HPDE6-E6E7 (cell line): ENCODE data around the gene SLC1A7.

Experiments
- DNase-seq: peaks from one replicate; pipeline ENCODE4 v3.0.0; 2011; ENCODE audit warnings: missing footprints; ENCODE audit errors: extremely low spot score

SLC1A7 gene

DNA sequence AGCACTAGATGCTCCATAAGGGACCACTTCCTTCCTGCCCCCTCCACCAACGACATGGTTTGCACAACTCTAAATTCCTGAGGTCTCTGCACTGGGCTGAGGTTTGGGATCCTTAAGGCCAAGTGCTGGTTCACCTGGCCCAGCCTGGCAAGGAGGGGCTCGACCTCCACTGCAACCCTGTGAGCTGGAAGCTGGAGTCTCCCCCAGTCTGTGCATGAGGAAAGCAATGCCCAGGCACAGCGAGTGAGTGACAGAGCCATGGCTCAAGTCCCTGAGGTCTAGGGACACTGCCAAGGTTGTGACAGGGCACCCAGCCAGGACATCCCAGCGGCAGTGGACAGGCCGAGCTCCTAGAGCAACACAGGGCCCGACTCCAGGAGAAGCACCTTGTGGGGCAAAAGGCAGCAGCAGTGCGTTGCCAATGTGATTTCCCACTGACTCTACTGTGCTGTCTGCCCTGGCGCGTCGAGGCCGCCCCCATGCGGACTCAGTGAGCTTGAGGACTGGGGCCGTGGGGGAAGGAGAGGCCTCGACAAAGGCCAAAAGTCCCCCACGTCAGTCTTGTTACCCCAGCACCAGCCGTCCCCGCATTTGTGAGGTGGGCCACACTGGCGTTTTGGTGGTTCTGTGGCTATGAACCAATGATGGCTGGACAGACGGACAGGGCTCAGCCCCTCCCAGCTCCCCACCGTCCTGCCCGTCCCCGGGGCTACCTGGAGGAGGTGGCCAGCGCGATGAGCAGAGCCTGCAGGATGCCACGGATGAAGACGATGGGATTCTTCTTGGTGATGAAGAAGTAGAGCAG is 50.4 kb downstream of the SLC1A7 start:
- no peak for DNase-seq

DNA sequence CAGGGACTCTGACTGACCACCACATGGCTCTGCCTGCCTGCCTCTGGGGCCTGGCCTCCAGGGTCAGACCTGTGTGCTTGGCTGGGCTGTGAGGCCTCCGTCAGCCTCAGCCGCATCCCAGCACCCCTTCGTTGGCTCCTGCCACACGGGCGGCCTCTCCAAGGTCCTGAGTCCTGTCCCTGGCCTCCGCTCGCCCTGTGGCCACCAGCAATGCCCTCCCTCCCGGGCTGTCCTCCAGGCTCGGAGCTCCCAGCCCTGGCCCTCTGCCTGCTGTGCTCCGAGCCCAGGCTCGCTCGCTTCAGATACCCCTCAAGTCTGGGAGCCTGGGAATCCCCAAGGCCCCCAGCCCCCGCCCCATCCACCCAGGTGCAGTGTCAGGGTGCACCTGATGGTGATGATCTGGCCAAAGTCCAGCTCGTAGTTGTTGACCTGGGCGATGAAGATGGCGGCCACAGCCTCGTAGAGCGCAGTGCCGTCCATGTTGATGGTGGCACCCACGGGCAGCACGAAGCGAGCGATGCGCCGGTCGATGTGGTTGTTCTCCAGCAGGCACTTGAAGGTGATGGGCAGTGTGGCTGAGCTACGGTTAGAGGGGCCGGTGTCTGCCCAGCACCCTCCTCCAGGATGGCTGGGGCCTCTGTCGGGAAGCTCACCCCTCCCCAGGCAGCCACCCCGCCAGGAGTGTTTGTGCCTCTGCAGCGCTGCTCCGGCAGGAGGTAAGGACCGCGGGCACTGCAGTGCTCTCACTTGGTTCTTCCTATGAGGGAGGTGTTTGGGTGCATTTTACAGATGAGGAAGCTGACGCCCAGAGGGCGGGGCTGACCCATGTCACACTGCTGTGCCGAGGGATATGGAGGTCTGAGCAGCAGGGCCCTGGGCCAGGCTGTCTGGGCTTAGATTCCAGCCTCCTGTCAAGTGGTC is 52.0 kb downstream of the SLC1A7 start:
- no peak for DNase-seq

DNA sequence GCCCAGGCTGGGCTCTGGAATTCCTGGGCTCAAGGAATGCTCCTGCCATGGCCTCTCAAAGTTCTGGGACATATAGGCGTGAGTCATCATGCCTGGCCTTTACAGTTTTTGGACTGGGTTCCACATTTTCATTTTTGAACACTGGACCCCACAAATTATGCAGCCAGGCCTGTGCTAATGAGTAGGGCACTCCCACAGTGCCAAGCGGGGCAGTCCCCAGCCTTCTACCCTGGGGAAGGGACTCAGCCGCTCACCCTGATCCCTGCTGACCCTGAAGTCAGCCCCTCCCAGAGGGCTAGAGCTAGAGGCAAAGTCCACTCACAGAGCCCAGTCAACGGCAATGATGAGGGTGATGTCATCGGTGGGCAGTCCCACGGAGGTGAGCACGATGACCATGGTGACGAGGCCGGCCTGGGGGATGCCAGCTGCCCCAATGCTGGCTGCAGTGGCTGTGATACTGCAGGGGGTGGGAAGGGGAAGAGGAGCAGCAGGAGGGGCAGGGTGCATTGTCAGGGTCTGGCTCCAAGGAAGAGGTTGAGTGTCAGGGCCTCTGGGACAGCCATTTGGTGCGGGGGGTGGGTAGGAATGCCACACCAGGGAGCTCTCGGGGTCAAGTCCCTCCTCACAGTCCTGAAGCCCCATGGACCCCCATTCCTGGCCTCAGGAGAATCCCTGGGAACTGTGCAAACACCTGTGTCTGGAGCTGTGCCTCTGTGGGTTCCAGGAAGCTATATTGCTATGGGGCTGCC is 52.8 kb downstream of the SLC1A7 start:
- DNase-seq = no peak

DNA sequence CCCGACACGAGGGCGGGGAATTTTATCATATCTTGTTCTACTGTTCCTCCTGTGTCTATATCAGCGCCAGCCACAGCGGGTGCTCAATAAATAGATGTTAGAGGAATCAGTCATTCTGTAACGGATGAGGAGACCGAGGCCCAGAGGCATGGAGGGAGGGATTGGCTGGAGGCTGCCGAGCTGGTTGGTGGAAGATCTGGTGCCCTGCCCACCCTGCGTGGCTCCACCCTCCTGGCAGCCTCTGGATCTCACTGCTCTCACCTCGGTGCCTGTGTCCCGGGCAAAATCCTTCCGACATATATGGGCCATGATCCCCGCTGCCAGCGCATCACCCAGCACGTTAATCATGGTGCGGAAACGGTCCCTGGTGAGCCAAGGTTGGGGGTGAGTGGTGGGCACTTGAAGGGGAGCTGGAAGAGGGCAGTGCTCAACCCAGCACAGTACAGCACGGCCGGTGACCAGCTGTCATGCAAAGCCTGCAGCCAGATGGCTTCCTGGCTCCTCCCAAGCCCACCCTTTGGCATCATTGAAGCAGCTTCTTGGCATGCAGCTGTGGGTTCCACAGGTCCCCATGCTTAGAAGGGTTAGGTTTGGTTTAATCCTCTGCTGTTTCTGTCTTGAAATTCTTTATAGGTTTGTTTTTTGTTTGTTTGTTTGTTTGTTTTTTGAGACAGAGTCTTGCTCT is 53.7 kb downstream of the SLC1A7 start:
- no peak for DNase-seq

DNA sequence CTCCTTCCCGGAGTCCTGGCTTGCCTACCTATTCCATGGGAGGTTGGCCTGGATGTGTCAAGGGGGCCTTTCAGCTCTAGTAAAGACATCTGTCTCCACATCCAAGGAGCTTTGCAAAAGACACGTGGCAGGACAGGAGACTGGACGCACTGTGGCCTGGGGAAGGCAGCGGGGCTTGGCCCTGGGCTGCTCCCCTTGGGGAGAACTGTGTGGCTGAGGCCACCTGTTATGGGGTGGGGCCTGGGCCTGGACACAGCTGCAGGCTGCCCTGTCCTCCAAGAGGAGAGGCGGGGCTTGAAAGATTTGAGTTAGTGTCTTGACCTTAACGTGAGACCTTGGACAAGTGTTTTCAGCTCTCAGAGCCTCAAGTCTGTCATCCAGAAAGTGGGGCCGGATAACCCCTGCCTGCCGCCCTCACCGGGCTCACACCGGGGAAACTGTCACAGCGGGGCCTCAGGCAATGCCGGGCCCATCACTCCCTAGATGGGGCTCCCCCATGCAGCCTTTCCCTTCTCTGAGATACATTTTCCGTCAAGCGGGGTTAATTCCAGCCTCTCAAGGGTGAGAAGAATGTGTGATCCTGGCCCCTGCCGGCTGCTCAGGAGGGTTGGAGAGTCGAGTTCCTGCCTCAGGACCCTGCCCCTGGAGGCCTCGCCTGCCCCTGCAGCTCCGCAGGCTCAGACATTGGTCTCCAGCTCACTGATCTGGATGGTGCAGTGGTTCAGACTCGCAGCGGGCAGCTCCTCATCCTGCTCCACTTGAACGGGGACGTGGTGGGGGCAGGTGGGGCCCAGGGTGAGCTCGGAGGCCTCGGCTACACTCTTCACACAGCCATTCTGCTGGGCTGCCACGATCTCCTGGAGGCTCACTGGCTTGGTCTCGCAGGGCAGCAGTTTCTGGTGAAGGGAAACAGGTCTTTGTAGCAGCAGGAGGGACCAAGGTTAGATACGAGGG is 54.8 kb downstream of the SLC1A7 start:
- no peak for DNase-seq

DNA sequence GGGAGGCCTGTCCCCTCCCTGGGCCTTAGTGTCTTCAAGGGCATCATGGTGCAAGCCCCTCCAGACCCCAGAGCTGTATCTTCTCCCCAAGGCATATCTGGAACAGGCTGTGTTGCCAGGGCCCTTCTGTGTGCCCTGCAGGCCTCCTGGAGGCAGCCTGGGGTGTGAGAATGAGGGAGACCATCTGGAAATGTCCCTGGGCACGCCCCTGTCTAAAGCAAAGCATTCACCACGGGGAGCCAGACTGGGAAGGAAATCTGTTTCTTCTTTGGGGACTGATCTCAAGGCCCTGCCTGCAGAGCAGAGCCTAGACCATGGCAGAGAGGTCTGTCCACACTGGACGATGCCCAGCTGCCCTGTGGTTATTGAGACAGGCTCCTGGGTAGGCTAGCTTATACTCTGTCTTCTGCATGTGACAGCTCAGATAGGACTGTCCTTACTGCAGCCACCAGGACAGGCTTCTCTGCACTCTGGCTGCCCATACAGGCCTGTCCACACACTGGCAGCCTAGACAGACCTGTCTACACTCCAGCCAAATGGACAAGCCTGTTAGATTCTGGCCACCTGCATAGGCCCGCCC is 55.9 kb downstream of the SLC1A7 start:
- no peak for DNase-seq

DNA sequence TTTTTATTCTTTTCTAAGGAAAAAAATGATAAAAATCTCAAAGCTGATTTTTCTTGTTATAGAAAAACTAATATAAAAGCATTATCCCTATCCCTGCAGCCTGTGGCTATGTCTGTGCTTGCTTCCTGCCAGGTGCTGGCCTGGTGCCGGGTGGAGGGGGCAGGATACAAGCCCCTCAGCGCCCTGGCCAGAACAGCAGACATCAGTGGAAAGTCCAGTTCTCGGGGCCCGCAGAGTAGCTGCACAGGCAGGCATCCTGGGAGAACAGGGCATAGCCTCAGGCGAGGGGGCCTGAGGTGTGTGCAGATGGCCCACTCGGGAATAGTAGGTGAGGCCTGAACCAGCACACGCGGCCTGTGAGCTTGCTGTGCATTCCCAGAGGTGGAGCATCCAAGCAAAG is 57.0 kb downstream of the SLC1A7 start:
- no peak for DNase-seq

DNA sequence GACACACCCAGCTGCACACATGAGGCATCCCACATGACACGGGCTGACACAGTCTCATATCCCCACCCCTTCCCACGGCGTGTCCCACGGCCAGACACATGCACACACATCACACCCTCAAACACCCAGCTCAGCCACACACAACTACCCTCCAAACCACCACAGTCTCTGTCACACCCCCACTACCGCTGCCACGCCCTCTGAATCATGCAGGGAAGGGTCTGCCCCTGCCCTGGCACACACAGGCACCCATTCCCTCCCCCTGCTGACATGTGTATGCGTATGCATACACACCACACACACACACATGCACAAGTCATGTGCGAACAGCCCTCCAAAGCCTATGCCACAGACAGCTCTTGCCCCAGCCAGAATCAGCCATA is 57.9 kb downstream of the SLC1A7 start:
- no peak for DNase-seq

DNA sequence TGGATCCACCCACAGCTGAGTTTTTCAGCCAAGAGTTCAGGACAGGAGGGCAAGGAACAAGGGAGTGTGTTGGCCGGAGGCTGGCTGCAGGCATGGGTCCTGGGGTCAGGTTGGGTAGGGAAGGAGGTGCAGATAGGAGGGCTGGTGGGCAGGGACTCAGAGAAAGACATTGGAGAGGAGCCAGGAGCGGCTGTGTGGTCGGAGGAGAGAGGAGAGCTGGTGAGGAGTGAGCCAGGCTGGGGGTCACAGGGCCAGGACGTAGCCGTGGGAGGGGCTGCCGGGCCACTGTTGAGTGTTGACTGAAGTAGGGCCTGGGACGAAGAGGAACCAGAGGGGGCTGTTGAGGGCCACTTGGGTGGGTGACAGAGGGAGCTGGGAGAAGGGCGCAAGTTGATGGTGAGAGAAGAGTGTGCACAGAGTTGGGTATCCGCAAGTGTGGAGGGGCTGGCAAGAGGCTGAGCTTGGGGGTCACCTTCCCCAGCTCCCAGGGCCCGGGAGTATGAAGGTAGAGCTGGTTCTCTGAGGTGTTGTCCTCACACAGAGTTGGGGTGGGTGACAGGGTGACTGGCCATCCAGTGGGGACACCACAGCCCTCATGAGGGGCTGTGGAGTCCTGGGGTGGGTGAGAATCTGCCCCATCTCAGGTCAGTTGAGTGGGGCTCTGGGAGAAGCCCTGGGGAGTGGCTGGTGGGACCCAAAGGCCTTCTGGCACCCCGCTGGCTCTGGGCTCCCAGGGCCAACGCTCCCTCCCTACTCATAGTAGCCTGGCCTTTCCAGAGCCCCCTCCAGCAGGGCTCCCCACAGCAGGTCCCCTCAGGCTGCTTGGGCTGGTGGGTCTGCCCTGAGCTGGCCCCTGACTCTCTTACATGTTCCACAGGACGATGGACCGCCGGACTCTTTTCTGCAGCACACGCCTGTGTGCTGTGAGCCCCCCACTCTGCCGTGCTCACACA is 58.5 kb downstream of the SLC1A7 start:
- DNase-seq = no peak

DNA sequence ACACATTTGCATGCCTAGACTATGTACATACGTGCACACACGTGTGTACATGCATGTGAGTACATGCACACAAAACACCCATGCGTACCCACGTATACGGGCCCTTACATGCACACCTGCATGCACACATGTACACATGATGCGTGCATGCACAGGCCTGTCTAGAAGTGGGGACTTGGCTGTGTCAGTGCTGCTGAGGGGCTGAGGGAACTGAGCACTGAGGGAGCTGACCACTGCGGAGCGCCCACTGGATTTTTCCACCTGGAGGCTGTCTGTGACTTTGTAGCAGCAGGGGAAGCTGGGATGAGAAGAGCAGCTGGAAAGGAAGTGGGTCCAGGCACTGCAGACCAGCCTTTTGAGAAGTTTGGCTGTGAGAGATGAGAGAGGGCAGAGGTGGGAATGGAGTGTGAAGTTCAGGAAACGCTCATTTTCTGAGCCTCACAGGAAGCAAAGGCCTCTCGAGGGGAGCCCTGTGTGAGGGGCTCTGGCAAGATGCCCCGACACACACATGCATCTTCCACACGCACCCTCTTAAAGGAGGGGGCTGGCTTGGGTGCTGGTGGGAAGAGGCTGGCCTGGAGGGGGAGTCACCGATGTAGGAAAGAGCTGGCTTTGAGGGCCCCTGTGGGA is 59.5 kb downstream of the SLC1A7 start:
- DNase-seq = no peak

DNA sequence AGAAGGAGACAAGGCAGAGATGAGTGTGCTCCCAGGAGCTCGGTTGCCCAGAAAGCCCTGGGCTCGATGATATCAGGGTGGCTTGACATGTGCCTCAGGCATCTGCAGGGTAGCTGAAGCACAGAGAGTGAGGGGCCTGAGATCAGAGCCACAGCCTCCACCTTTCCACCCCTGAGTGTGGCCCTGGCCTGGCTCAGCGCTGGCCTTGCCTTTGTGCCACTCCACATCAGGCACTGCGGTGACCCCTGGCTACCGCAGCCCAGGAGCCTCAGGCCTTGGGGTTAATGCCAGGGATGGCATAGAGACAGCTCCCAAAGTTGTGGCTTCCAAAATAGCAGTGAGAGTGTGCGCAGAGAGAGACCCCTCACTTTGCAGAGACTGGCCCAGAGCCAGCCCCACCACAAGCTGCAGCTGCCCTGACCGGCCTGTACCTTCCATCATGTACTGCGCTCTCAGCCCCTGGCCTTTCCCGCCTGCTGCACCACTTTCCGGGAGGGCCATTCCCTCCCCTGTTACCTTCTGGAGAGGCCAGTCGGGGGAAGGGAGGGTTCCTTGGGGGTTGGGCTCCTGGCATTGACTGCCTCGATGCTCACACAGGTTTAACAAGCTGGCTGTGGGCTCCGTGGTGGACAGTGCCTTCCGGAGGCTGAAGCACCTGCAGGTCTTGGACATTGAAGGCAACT is 60.9 kb downstream of the SLC1A7 start:
- no peak for DNase-seq

DNA sequence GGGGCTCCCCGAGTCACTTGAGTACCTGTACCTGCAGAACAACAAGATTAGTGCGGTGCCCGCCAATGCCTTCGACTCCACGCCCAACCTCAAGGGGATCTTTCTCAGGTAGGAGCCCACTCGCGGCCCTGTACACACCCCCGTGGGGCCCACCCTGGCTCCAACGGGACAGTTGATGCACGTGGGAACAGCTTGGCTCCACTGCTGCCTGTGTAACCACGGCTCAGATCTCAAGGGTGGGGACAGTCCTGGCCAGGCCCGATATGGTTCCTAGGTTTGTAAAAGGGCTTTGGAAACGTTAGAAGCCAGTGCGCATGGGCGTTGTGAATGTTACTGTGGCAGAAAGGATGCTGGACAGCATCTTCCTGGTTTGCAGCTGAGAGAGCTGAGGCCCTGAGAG is 61.7 kb downstream of the SLC1A7 start:
- no peak for DNase-seq

DNA sequence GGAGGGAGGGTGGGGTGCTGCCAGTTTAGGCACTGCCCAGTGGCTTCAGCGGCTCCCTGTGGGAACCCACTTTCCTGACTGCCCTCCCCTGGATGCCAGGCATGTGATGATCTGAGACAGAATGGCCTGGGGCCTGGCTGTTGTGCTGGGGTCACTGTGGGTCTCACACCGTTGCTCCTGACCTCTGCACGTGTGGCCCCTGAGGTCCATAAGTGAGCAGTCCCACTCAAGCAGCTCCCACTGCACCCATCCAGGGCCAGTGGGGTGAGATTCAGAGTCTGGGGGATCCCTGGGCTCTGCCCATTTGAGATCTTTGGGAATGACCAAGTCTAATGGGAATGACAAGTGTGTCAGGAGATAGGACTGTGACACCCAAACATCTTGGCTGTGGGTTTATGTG is 62.4 kb downstream of the SLC1A7 start:
- DNase-seq = no peak

DNA sequence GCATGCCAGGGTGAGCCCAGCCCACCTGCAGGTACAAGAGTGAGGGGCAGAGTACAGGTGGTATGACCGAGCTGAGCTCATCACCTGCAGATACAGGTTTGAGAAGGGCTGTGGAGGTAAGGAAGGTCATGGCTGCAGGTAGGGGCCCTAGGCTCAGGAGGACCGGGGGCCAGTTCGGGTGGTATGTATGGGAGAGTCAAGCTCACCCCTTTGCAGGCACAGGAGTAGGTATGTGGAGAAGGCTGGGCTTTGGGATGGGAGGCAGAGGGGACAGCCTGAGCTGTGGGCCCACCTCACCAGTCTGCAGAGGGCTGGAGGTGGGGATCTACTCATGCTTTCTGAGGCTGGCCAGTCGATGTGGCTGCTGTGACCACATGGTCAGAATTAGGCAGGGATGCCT is 63.2 kb downstream of the SLC1A7 start:
- no peak for DNase-seq

DNA sequence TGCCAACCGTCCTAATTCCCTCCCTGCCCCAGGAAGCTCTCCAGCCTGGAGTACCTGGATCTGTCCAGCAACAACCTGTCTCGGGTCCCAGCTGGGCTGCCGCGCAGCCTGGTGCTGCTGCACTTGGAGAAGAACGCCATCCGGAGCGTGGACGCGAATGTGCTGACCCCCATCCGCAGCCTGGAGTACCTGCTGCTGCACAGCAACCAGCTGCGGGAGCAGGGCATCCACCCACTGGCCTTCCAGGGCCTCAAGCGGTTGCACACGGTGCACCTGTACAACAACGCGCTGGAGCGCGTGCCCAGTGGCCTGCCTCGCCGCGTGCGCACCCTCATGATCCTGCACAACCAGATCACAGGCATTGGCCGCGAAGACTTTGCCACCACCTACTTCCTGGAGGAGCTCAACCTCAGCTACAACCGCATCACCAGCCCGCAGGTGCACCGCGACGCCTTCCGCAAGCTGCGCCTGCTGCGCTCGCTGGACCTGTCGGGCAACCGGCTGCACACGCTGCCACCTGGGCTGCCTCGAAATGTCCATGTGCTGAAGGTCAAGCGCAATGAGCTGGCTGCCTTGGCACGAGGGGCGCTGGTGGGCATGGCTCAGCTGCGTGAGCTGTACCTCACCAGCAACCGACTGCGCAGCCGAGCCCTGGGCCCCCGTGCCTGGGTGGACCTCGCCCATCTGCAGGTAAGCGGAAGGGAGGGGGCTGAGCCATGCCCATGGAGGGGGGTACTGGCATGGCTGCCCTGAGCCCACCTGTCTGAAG is 63.9 kb downstream of the SLC1A7 start:
- no peak for DNase-seq

DNA sequence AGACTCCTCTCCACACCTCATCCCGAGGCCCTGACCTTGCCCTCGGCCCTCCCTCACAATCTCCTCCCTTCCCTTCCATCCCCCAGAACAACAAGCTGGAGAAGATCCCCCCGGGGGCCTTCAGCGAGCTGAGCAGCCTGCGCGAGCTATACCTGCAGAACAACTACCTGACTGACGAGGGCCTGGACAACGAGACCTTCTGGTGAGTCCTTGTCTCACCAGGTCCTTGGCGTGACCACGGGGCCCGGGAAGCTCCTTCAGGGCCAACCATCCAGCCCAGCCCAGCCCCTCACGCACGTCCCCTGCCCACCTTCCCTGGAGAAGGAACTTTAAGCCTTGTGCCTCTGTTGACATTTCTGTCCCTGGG is 64.9 kb downstream of the SLC1A7 start:
- no peak for DNase-seq
